Activated CD4-positive, CD25-positive, alpha-beta regulatory T cell treated with anti-CD3 and anti-CD28 coated beads, Interleukin-2, amount 50 U/mL, for 16 hours (primary cell): ENCODE results near the gene MTRR.

Source experiments
- DNase-seq: peaks from one replicate; pipeline ENCODE4 v3.0.0-alpha.2; 2020; ENCODE audit warnings: low read depth, low spot score

Gene MTRR

DNA sequence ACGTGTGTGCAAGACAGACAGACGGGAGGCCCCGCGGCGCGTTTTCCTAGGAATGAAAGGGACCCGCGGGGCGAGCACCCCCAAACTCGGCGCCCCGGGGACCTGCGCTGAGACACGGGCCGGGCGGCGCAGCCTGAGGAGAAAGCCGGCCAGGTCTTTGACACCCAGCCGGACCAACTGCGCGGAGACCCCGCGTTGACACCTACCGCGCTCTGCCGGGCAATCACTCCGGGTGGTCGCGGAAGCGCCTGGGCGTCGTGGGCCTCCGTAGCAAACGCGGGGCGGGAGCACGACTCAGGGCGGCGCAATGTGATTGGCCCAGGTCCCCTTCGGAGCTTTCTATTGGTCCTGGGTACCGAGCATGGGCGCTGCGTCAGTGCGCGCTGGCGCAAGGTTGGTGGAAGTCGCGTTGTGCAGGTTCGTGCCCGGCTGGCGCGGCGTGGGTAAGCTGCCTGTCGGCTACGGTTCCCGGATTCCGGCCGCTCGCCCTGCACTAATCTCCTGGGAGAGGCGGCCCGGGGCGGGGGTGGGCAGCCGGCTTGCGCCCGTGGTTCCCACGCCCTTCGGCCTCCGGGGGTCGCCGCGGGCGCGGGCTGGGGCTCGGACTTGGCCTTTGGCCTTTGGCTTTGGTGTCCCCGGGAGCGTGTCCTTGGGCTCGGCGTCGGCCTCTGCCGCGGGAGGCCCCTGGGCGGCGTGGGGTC lies at the start of gene MTRR, which contains the start of gene FASTKD3:
Gene MTRR, plus strand, starts transcription at position 376 of the 701 bp plus-strand sequence. CDS start 1,647 bp downstream, outside the sequence.
Gene FASTKD3, minus strand, starts transcription at position 259 of the 701 bp plus-strand sequence. CDS start 948 bp downstream, outside the sequence.
- DNase-seq = peak; percentile 81

DNA sequence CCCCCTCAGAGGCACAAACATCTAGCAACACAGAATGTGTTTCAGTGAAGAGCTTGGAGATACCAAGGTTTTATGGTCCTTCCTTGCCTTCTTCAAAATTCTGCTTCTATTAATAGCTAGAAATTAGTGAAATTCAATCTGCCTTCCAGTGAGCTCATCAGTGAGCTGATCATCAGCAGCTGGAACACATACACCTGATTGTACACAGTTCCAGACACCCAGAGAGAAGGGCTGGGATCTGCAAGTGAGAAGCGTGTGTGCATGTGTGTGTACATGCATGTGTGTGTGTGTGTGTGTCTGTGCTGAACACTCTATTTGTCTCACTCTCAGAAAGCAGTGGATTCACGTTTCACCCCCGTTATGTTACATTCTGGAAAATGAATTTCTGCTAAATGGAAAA lies 46.5 kb upstream of the MTRR start:
- DNase-seq = no peak

GRCh38 chr5:7823594-7823993 lies 45.4 kb upstream of the MTRR start:
- no peak for DNase-seq

DNA sequence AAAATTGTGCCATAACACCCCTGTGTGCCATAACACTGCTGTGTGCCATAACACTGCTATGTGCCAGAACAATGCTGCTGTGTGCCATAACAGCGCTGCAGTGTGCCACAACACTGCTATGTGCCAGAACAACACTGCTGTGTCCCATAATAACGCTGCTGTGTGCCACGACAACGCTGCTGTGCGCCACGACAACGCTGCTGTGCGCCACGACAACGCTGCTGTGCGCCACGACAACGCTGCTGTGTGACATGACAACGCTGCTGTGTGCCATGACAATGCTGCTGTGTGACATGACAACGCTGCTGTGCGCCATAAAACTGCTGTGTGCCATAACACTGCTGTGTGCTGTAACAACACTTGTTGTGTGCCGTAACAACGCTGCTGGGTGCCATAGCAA lies 44.0 kb upstream of the MTRR start:
- no peak for DNase-seq

DNA sequence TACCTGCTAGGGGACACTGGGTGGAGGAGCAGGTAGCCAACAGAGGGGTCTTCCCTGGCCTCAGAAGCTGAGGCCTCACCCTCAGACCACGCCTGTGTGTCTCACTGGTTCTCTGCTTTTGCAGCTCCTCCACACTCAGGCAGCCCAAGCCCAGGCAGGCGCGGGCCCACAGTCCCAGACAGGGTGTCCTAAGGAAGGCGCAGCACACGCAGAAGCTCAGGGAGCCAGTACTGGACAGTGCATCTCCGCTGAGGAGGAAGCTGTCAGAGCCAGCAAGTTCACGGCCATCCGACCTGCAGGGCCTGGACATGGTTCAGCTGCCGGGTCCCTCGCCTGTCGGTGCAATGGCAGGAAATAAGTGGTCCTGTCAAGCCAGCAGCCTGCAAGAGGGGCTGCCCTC lies 43.3 kb upstream of the MTRR start:
- DNase-seq = no peak

DNA sequence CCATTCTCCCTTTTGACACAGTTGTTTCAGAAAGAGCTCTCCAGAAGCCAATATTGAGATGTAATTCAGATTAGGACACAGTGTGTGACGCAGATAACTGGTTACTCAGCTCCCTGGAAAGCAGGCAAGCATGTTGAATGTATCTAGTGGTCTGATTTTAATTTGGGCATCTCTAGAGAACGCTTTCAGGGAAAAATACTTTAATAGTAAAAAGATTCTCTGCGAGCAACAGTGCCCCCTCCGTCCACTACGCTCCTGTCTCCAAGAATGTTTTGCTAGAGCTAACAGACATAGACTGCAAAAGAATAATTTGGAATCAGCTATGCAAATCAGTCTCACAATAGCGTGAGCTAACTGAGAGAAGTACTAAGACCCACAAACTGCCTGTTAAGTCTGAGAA lies 41.3 kb upstream of the MTRR start:
- no peak for DNase-seq

GRCh38 chr5:7828269-7828668 lies 40.7 kb upstream of the MTRR start:
- no peak for DNase-seq

- DNase-seq = no peak
Measured at GRCh38 chr5:7834982-7835381, 34.0 kb upstream of the MTRR start.

DNA sequence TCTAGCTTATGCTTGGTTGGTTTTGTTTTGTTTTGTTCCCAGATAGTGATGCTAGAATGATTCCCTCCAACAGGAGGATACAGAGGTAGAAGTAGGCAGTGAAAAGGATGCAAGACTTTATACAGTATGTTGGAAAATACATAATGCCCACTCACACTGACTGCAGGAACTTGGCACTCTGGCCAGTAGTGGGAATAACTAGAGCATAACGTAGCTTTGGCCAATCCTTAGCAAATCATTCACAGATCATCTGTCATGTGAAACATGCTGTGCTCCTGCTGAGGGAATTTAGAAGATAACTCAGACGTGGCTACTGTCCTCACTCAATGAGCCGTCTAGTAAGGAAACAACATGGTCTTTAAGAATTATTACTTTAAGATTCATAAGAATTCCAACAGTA lies 31.5 kb upstream of the MTRR start:
- DNase-seq = no peak

DNA sequence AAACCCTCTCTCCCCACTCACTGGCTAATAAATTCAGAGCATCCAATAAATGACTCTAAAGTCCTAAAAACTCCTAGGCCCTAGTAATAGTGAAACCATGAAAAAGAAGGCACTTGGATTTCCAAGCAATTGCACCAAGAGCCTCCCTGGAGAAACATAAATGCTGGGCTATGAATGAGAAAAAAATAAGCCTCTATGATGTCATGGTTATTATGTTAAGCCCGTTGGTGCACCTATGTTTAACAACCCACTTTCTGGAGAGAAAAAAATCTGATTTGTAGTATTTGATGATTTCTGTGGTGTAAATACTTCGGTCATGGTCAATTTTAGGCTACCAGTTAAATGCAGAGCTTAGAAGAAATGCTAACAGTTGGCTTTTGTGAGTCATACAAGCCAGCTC lies 26.4 kb upstream of the MTRR start:
- no peak for DNase-seq

- DNase-seq = no peak
Measured at GRCh38 chr5:7844901-7845300, 24.0 kb upstream of the MTRR start.

- no peak for DNase-seq
Measured at GRCh38 chr5:7845557-7845956, 23.4 kb upstream of the MTRR start.

DNA sequence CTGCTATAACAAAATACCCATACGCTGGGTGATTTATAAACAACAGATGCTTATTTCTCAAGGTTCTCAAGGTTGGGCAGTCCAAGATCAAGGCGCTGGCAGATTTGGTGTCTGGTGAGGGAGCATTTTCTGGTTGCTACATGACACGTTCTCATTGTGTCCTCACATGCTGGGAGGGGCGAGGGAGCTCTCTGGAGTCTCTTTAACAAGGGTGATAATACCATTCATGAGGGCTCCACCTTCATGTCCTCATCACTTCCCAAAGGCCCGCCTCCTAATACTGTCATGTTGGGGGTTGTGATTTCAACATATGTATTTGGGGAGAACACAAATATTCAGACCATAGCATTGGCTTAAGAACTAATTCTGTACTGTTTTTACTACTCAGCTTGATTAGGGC lies 22.6 kb upstream of the MTRR start:
- no peak for DNase-seq

GRCh38 chr5:7848296-7848695 lies 20.7 kb upstream of the MTRR start:
- DNase-seq = no peak

- DNase-seq = no peak
Measured at GRCh38 chr5:7849681-7850394, 19.1 kb upstream of the MTRR start.

DNA sequence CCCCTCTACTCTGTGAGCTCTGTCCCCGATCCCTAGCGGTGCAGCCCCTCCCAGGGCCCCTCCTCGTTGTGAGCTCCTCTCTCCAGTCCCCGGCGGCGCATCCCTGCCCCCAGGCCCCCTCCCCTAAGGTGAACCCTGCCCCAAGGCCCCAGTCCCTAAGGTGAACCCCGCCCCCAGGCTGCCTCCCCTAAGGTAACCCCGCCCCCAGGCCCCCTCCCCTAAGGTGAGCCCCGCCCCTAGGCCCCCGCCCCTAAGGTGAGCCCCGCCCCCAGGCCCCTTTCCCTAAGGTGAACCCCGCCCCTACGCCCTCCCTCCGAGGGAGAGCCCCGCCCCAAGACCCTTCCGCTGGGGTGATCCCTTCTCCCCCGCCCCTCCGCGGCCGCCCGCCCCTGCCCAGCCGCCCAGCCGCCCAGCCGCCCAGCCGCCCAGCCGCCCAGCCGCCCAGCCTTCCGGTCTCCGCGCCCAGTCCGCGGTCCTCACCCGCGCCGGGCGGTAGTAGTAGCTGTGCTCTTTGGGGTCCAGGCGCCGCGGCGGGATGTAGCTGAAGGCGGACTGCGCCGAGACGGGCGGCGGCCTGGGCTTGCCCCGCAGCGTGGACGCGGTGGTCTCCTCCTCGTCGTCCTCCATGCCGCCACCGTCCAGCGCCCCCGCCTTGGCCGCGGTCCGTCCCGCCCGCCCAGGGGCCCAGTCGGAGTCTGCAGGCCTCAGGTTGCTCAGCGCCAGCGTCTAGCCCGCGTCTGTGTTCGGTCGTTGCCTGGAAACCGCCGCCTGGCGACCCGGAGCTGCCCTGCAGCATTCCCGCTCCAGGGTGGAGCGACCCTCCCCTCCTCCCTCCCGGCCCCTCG lies 18.3 kb upstream of the MTRR start, which contains the start of gene CFAP90:
Gene CFAP90, minus strand, starts transcription at position 739 of the 845 bp plus-strand sequence. Its CDS starts 112 bp downstream, at position 627.
- no peak for DNase-seq

DNA sequence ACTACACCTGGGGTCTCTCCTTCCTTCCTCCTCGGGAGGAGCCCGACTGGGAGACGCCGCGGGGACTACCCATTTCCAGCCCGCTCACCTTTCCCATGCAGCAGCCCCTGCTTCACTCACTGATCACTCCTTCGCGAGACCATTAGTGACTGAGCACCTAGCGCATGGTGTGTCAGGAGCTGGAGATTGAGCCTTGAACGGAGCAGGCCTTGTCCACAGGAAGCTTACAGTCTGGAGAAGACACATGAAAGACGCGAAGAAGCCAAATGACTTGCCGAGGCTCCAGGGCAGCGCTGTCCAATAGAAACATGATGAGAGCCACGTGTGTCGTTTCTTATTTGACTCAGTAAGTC lies 17.7 kb upstream of the MTRR start:
- no peak for DNase-seq

DNA sequence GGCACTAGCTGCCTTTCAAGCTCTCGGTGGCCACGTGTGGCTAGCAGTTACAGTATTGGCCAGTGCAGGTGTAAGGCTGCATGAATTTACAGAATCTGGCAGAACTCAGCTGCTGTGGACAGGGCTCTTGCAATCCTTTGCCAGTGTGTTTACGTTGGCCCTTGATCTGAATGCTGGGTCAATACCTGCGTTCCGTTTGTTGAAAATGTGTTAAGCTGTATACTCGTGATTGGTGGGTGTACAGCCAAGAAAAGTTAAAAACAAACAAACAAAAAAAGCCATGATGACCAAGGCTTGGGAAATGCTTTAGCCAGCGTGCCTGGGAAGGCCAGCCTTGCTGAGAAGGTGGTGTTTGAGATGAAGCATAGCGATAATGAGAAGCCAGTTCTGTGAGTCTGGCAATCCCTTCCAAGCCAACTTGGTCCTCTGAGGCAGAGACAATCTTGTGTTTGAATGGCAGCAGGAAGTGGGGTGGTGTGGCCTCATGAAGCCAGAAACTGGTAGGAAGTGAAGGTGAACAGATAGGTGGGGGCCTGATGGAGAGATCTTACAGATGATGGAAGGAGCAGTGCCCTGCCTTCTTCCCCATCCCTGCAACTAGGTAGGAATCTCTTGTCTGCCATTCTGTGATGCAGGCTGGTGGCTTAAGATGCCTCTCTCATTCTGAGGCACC lies 17.2 kb upstream of the MTRR start:
- DNase-seq = no peak

DNA sequence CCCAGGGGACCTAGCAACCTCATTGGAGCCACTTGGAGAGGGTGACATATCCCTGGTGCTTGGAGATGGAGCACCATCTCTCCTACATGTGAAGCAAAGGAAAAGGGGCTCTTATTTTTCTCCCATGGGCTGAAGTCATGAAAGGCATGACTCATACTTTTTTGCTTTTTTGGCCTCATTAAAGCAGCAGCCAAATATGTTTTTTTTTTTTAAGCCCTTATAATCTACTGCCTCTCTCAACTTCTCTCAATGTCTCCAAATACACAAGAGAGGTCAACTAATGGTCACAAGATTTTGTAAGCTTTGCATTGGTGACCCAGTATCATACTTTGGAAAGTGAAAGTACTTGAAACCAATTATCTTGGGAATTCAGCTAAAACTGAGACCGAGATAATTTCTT lies 16.4 kb upstream of the MTRR start:
- DNase-seq = no peak

DNA sequence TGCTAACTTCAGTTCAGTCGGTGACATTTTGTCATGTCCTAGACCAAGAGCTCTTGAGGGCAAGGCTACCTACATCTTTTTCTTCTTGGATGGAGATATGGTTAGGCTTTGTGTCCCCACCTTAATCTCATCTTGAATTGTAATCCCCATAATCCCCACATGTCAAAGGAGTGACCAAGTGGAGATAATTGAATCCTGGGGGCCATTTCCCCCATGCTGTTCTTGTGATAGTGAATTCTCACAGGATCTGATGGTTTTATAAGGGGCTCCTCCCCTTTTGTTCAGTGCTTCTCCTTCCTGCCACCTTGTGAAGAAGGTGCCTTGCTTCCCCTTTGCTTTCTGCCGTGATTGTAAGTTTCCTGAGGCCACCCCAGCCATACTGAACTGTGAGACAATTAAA lies 16.0 kb upstream of the MTRR start:
- DNase-seq = no peak

- DNase-seq = no peak
Measured at GRCh38 chr5:7855611-7856010, 13.3 kb upstream of the MTRR start.

- no peak for DNase-seq
Measured at GRCh38 chr5:7856855-7857254, 12.1 kb upstream of the MTRR start.
